Ovary (tissue), 9 donors: ENCODE measurements around the gene LRIT3. TPM values are rescaled to one million over a fixed set of nuclear protein-coding genes. Genes with fewer than 3 reads are reported as not detected.

Experiments used
- DNase-seq, 5 donors: peaks; one replicate each; pipeline ENCODE4 v3.0.0-alpha.2; 2019 to 2020
- H3K27ac ChIP-seq, 2 donors: fragments of 200-600 bp; one replicate each; pipeline versions ENCODE4 v1.5.1 to v1.8.0; 2019 to 2022
- H3K27me3 ChIP-seq: fragments of 200-600 bp; one replicate; pipeline ENCODE4 v1.8.0; 2022
- H3K36me3 ChIP-seq: fragments of 200-600 bp; sonication (generic); one replicate; pipeline ENCODE4 v1.5.1; 2019
- H3K4me1 ChIP-seq: one replicate; pipeline ENCODE4 v1.8.1; 2013; ENCODE audit warnings: mild to moderate bottlenecking, moderate library complexity; ENCODE audit not compliant: insufficient read depth
- H3K4me3 ChIP-seq: fragments of 200-600 bp; sonication (generic); one replicate; pipeline ENCODE4 v1.5.1; 2017
- H3K9me3 ChIP-seq, 2 donors: fragments of 200-600 bp in 1 of 2; sonication (generic) in 1 of 2; one replicate each; pipeline versions ENCODE4 v1.5.1 to v1.8.1; 2013 to 2019; ENCODE audit warnings: mild to moderate bottlenecking in 1 of 2, moderate library complexity in 1 of 2
- EP300 ChIP-seq: sonication (generic); formaldehyde crosslinking; IDR thresholded peaks from one replicate; pipeline ENCODE4 v1.6.1; 2017; ENCODE audit warnings: antibody characterized with exemption
- POLR2A ChIP-seq: fragments of 450-650 bp; IDR thresholded peaks from one replicate; pipeline ENCODE4 v1.6.1; 2017; ENCODE audit warnings: antibody characterized with exemption, mild to moderate bottlenecking, moderate library complexity
- WGBS, 3 donors: extraction: QIAGEN DNeasy Blood & Tissue Kit in 1 of 3; methylation state at CpG; one replicate each; pipeline versions ENCODE4 v1.1.5 to v1.1.7; 2013 to 2017; 5-methylcytosine and 5-hydroxymethylcytosine counted together
- intact Hi-C, 4 donors: fragments of 100-400 bp; cut with DNase I; formaldehyde crosslinking; loops; one replicate each; pipeline versions ENCODE4 v1.11.0 to v1.15.1; 2022 to 2023
- polyA plus RNA-seq, 2 donors: library from polyadenylated mRNA; stranded (reverse); fragments of 200-250 nt in 1 of 2; fragments of 350-450 nt in 1 of 2; fragmentation: Illumina TruSeq in 1 of 2; extraction: RNeasy Lipid Tissue Mini Kit (QIAGEN cat#74804) in 1 of 2; gene quantifications; one replicate each; pipeline ENCODE4 v1.2.3, GENCODE V29; 2013 to 2014
- total RNA-seq, 7 donors: library from RNA; depleted of rRNA in 2 of 7; stranded (reverse); fragments of >200 nt in 2 of 7; fragmentation: NEBNext Ultra II Directional in 3 of 7; extraction: Animal tissue kit (Norgen Biotek cat#: 25700) in 3 of 7; gene quantifications; one replicate each; pipeline versions ENCODE4 v1.1.0 to v1.2.4, GENCODE V29; 2016 to 2023
- TF ChIP-seq, protein P1 (sequence below), 3 donors: fragments of 450-650 bp in 2 of 3; fragments of 200-600 bp in 1 of 3; IDR thresholded peaks; one replicate each; pipeline versions ENCODE4 v1.5.1 to v1.8.0; 2016 to 2022; ENCODE audit warnings: antibody characterized with exemption in 3 of 3, mild to moderate bottlenecking in 1 of 3
- donor health status: DM: no; HTN: no; CAD: no; lungs with moderate emphysema.
- donor health status: DM: no; HTN: no; CAD: no.
- donor health status: Bipolar disorder and iron deficiency.
- donor health status: DM: yes; HTN: yes; CAD: no.
- donor health status: DM: no; HTN: no; CAD: no.
- donor health status: DM: yes; HTN: yes; CAD: no.

LRIT3 gene
- total and polyA plus RNA-seq, 9 donors = 0.02 to 0.35 (median 0.11) TPM; not detected in 1

DNA sequence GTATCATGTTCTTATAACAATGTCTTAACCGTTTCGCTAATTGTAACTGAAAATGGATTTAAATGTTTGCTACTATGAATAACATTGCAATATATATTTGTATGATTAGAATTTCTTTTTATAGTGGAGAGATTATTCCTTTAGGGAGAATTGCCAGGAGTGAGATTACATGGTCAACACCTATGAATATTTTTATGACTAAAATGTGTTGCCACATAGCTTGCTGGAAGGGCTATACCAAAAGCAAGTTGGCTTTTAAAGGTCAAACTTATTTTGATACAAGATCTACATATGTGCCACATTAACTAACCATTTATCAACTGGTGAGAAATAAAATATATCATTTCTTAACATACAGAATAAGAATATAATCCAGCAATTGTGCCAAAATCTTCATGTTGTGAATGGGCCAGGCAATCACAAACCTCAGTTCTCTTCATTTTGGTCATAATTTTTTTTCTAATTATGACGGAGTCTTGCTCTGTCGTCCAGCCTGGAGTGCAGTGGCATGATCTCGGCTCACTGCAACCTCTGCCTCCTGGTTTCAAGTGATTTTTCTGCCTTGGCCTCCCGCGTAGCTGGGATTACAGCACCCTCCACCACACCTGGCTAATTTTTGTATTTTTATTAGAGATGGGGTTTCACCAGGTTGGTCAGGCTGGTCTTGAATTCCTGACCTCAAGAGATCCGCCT lies 54.8 kb downstream of the LRIT3 start:
- TF ChIP-seq, protein P1, sequence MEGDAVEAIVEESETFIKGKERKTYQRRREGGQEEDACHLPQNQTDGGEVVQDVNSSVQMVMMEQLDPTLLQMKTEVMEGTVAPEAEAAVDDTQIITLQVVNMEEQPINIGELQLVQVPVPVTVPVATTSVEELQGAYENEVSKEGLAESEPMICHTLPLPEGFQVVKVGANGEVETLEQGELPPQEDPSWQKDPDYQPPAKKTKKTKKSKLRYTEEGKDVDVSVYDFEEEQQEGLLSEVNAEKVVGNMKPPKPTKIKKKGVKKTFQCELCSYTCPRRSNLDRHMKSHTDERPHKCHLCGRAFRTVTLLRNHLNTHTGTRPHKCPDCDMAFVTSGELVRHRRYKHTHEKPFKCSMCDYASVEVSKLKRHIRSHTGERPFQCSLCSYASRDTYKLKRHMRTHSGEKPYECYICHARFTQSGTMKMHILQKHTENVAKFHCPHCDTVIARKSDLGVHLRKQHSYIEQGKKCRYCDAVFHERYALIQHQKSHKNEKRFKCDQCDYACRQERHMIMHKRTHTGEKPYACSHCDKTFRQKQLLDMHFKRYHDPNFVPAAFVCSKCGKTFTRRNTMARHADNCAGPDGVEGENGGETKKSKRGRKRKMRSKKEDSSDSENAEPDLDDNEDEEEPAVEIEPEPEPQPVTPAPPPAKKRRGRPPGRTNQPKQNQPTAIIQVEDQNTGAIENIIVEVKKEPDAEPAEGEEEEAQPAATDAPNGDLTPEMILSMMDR (IDR thresholded peaks at IDR 0.05) = no peak
- TF ChIP-seq EP300 (no peak), POLR2A (no peak)
- 90 to 95% (median 94%) methylated on average over 8 of the region's 8 CpGs for WGBS, 3 donors
- intact Hi-C loops = no loop called here

DNA sequence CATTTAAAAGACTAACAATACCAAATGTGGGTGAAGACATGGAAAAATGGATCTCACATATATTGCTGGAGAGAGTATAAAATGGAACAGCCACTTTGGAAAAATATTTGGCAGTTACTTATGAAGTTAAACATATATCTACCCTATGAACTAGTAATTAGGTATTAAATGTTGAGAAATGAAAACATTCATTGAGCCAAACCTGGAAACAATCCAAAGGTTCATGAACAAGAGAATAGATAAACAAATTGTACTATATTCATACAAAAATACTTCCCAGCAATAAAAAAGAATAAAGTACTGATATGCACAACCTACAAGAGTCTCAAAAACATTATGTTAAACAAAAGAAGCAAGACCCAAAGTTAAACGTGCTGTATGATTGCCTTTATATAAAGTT lies 60.8 kb downstream of the LRIT3 start:
- H3K27ac ChIP-seq = no peak overlapping the region
- WGBS, 3 donors = 4 to 38% (median 21%) methylated on average over 1 of the region's 1 CpG
- intact Hi-C loops = no loop called here
- no peaks in the 10 kb centered on the region for H3K4me1 ChIP-seq
- no peaks in the 10 kb centered on the region for H3K27me3 ChIP-seq
- TF ChIP-seq POLR2A = no peak
- TF ChIP-seq, protein P1 (IDR thresholded peaks at IDR 0.05) = no peak
- TF ChIP-seq EP300 = no peak
- no peak overlapping the region for H3K4me3 ChIP-seq
- H3K36me3 ChIP-seq = no peaks in the 10 kb centered on the region
- no peak for DNase-seq
- H3K9me3 ChIP-seq = no peaks in the 10 kb centered on the region

More for the DNA sequence above, 54.8 kb downstream of the LRIT3 start:
- Histone ChIP-seq H3K27me3 (no peaks in the 10 kb centered on the region), H3K9me3 (no peaks in the 10 kb centered on the region), H3K36me3 (no peaks in the 10 kb centered on the region), H3K4me3 (no peak overlapping the region), H3K27ac (no peak overlapping the region), H3K4me1 (no peaks in the 10 kb centered on the region)
- no peak for DNase-seq

DNA sequence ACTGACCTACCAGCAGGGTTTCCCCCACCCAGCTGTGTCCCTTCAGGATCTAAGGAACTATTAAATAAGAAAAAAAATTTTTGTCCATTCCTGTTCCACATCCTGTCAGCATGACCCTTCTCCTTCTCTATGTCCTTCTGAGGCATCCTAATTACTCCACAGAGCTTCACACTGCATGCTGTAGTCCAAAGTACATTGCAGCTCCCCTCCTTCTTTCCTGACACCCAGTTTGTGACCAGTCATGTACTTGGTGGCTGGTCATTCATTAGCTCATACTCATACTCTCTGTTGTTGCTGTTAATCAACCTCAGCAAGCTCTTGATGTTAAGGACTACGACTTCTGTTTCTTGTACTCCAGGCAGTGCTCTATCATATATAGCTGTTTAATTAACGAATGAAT lies 62.3 kb downstream of the LRIT3 start:
- Histone ChIP-seq H3K9me3 (no peaks in the 10 kb centered on the region), H3K36me3 (no peaks in the 10 kb centered on the region), H3K27me3 (no peaks in the 10 kb centered on the region), H3K4me3 (no peak overlapping the region), H3K27ac (no peak overlapping the region), H3K4me1 (no peaks in the 10 kb centered on the region)
- TF ChIP-seq, protein P1 (IDR thresholded peaks at IDR 0.05) = no peak
- TF ChIP-seq POLR2A = no peak
- no peak for TF ChIP-seq EP300
- no peak for DNase-seq
- WGBS, 3 donors = 84 to 91% (median 88%) methylated on average over 2 of the region's 2 CpGs
- intact Hi-C loops = no loop called here

DNA sequence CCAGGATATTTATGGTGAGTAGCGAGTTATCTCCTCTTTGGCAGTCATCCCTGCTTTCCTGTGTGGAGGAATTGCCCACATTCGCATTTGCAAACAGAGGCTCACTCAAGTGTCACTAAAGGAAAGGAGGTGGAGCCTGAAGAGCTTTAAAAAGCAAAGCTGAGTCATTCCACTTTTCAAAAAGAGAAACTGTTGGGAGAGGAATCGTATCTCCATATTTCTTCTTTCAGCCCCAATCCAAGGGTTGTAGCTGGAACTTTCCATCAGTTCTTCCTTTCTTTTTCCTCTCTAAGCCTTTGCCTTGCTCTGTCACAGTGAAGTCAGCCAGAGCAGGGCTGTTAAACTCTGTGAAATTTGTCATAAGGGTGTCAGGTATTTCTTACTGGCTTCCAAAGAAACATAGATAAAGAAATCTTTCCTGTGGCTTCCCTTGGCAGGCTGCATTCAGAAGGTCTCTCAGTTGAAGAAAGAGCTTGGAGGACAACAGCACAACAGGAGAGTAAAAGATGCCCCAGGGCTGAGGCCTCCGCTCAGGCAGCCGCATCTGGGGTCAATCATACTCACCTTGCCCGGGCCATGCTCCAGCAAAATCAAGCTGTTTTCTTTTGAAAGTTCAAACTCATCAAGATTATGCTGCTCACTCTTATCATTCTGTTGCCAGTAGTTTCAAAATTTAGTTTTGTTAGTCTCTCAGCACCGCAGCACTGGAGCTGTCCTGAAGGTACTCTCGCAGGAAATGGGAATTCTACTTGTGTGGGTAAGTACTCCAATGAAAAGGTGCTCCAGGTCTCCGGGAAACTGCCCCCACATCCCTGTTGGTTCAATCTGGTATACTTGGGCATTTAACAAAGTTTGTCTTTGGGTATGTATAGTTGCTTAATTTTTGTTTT lies 65.0 kb downstream of the LRIT3 start, which contains the start of gene EGF:
EGF (plus strand) TSS at position 178 of the 890 bp plus-strand sequence; CDS start at position 631, 453 bp downstream.
- 48 to 53% (median 49%) methylated on average over 9 of the region's 9 CpGs for WGBS, 3 donors
- Histone ChIP-seq H3K9me3 (no peaks in the 10 kb centered on the region), H3K27ac (no peak within 1 kb of the TSS), H3K36me3 (no peaks in the 10 kb centered on the region), H3K27me3 (no peaks in the 10 kb centered on the region), H3K4me3 (no peak within 1 kb of the TSS), H3K4me1 (no peaks in the 10 kb centered on the region)
- no peak for DNase-seq
- intact Hi-C loops = no loop called here
- TF ChIP-seq, protein P1 (IDR thresholded peaks at IDR 0.05) = no peak
- no peak for TF ChIP-seq POLR2A
- no peak for TF ChIP-seq EP300
